SK-N-SH (cell line): ENCODE measurements around the gene COMT. TPM values are rescaled to one million over a fixed set of nuclear protein-coding genes. Genes with fewer than 3 reads are reported as not detected.
A peak's percentile ranks its signal among the peaks of the same experiment; 100 is the strongest.

Experiments used
- CTCF ChIA-PET: fragments of 300-600, 350-600 bp; formaldehyde crosslinking; extraction: SDS; loops from one replicate; lab custom pipeline; 2021; lab: Yijun Ruan, JAX
- POLR2A ChIA-PET: fragments of 350-600 bp; sonication (Branson Sonifier 250); formaldehyde crosslinking; extraction: SDS; loops from one replicate; lab custom pipeline; 2020; ENCODE audit warnings: antibody characterized with exemption, inconsistent platforms; lab: Yijun Ruan, JAX
- DNase-seq: peaks from one replicate; pipeline ENCODE4 v3.0.0; 2012
- H2AFZ ChIP-seq: fragments of 200-600 bp; sonication (generic); 2 replicates; pipeline ENCODE4 v1.8.1; 2016; ENCODE audit warnings: antibody characterized with exemption, mild to moderate bottlenecking, low read depth
- H3F3A ChIP-seq: fragments of 200-600 bp; sonication (generic); replicated peaks from 2 replicates; pipeline ENCODE3; 2016; ENCODE audit warnings: antibody characterized with exemption, mild to moderate bottlenecking; ENCODE audit not compliant: insufficient read depth
- H3K27ac ChIP-seq, 2 experiments: fragments of 200-500 bp in 1 of 2; fragments of 200-600 bp in 1 of 2; sonication (Bioruptor generic) in 1 of 2; sonication (generic), shearing (Covaris generic) in 1 of 2; 2 replicates each; pipeline versions ENCODE4 v1.5.1 to v1.6.1; 2014 to 2016; ENCODE audit warnings: low read depth in 2 of 2, inconsistent platforms in 1 of 2, low read length in 1 of 2, mild to moderate bottlenecking in 1 of 2, mixed read lengths in 1 of 2
- H3K27me3 ChIP-seq: fragments of 200-600 bp; sonication (generic), shearing (Covaris generic); 2 replicates; pipeline ENCODE4 v1.6.1; 2016; ENCODE audit warnings: mixed run types; ENCODE audit not compliant: insufficient read depth
- H3K36me3 ChIP-seq, 2 experiments: fragments of 200-500 bp in 1 of 2; fragments of 200-600 bp in 1 of 2; sonication (Bioruptor generic) in 1 of 2; sonication (generic) in 1 of 2; replicated peaks in 1 of 2; 2 replicates each; pipeline versions ENCODE3 to v1.5.1; 2014 to 2016; ENCODE audit warnings: low read length in 1 of 2, mild to moderate bottlenecking in 1 of 2; ENCODE audit not compliant: insufficient read depth in 2 of 2, control insufficient read depth in 1 of 2
- H3K4me1 ChIP-seq, 2 experiments: fragments of 200-500 bp in 1 of 2; fragments of 200-600 bp in 1 of 2; sonication (Bioruptor generic) in 1 of 2; sonication (generic), shearing (Covaris generic) in 1 of 2; 2 replicates each; pipeline versions ENCODE4 v1.5.1 to v1.6.1; 2014 to 2016; ENCODE audit warnings: low read depth in 1 of 2, low read length in 1 of 2, mixed run types in 1 of 2; ENCODE audit not compliant: insufficient read depth in 2 of 2, control insufficient read depth in 1 of 2
- H3K4me2 ChIP-seq: fragments of 200-600 bp; sonication (generic), shearing (Covaris generic); 2 replicates; pipeline ENCODE4 v1.6.1; 2017; ENCODE audit warnings: mixed run types
- H3K4me3 ChIP-seq, 2 experiments: fragments of 200-500 bp in 1 of 2; fragments of 200-600 bp in 1 of 2; sonication (Bioruptor generic) in 1 of 2; sonication (generic), shearing (Covaris generic) in 1 of 2; 2 replicates each; pipeline versions ENCODE4 v1.5.1 to v1.8.1; 2014 to 2016; ENCODE audit warnings: low read depth in 2 of 2, inconsistent platforms in 1 of 2, low read length in 1 of 2, mild to moderate bottlenecking in 1 of 2, mixed read lengths in 1 of 2, moderate library complexity in 1 of 2
- H3K79me2 ChIP-seq: fragments of 200-600 bp; sonication (generic); 2 replicates; pipeline ENCODE4 v1.8.1; 2017; ENCODE audit warnings: mild to moderate bottlenecking; ENCODE audit not compliant: insufficient read depth
- H3K9ac ChIP-seq: fragments of 200-600 bp; sonication (generic); 2 replicates; pipeline ENCODE4 v1.6.1; 2017; ENCODE audit warnings: mixed run types
- H3K9me2 ChIP-seq: fragments of 200-600 bp; sonication (generic); 2 replicates; pipeline ENCODE4 v1.6.1; 2017; ENCODE audit warnings: mixed run types
- H3K9me3 ChIP-seq: fragments of 200-600 bp; sonication (generic); 2 replicates; pipeline ENCODE4 v1.6.1; 2017; ENCODE audit warnings: mixed run types, mild to moderate bottlenecking, moderate library complexity
- H4K20me1 ChIP-seq: fragments of 200-600 bp; sonication (generic); 2 replicates; pipeline ENCODE4 v1.6.1; 2017; ENCODE audit warnings: mild to moderate bottlenecking, mixed run types; ENCODE audit not compliant: insufficient read depth
- CHD2 ChIP-seq: fragments of 150-350 bp; IDR thresholded peaks from 2 replicates; pipeline ENCODE4 v1.6.1; 2018; ENCODE audit warnings: low read length; ENCODE audit not compliant: partially characterized antibody
- EZH2phosphoT487 ChIP-seq: fragments of 200-600 bp; sonication (generic); IDR thresholded peaks from 2 replicates; pipeline ENCODE4 v1.6.1; 2017; ENCODE audit warnings: low read depth, mixed run types, mild to moderate bottlenecking, antibody characterized with exemption, moderate library complexity, borderline replicate concordance
- FOSL2 ChIP-seq: IDR thresholded peaks from 2 replicates; pipeline ENCODE4 v1.4.0; 2012; ENCODE audit warnings: low read depth, mild to moderate bottlenecking, moderate library complexity, borderline replicate concordance
- GATA2 ChIP-seq: sonication (generic); formaldehyde crosslinking; IDR thresholded peaks from 2 replicates; pipeline ENCODE4 v1.5.0; 2020; ENCODE audit warnings: mild to moderate bottlenecking, missing genetic modification reagents
- JUND ChIP-seq: IDR thresholded peaks from 2 replicates; pipeline ENCODE4 v1.4.0; 2012
- MXI1 ChIP-seq: IDR thresholded peaks from 2 replicates; pipeline ENCODE4 v1.6.1; 2012; ENCODE audit warnings: mild to moderate bottlenecking, low read depth, low read length, improper control_type of control experiment
- NFIC ChIP-seq: IDR thresholded peaks from 2 replicates; pipeline ENCODE4 v1.4.0; 2012; ENCODE audit warnings: borderline replicate concordance
- POLR2AphosphoS5 ChIP-seq: IDR thresholded peaks from 2 replicates; pipeline ENCODE4 v1.6.1; 2012; ENCODE audit warnings: low read depth, low read length
- RFX5 ChIP-seq: IDR thresholded peaks from 2 replicates; pipeline ENCODE4 v1.6.1; 2012; ENCODE audit warnings: mild to moderate bottlenecking, improper control_type of control experiment, low read length
- SIN3A ChIP-seq: IDR thresholded peaks from 2 replicates; pipeline ENCODE4 v1.6.1; 2012; ENCODE audit warnings: low read depth, mild to moderate bottlenecking, low read length, moderate library complexity, borderline replicate concordance
- TCF12 ChIP-seq: IDR thresholded peaks from 2 replicates; pipeline ENCODE4 v1.4.0; 2012
- USF1 ChIP-seq: IDR thresholded peaks from 2 replicates; pipeline ENCODE4 v1.4.0; 2012; ENCODE audit warnings: low read depth, borderline replicate concordance
- YY1 ChIP-seq: IDR thresholded peaks from 2 replicates; pipeline ENCODE4 v1.4.0; 2012; ENCODE audit warnings: low read depth, mild to moderate bottlenecking
- WGBS: methylation state at CpG from one replicate; pipeline ENCODE4 v1.1.6; 2017; ENCODE audit warnings: low lambda C conversion rate; 5-methylcytosine and 5-hydroxymethylcytosine counted together
- polyA plus RNA-seq, 3 experiments: library from polyadenylated mRNA; depleted of rRNA; stranded (reverse); fragments of >200 nt; gene quantifications; 2 replicates each; pipeline ENCODE4 v1.2.3, GENCODE V29; 2012
- TF ChIP-seq, protein P1 (sequence below): IDR thresholded peaks from 2 replicates; pipeline ENCODE4 v1.4.0; 2012; ENCODE audit warnings: low read depth
- TF ChIP-seq, protein P2 (sequence below): fragments of 200-600 bp; sonication (generic); IDR thresholded peaks from 2 replicates; pipeline ENCODE4 v1.6.1; 2017; ENCODE audit warnings: antibody characterized with exemption, mild to moderate bottlenecking, moderate library complexity
- TF ChIP-seq, protein P3 (sequence below): fragments of 150-350 bp; IDR thresholded peaks from 2 replicates; pipeline ENCODE4 v1.6.1; 2016; ENCODE audit warnings: mild to moderate bottlenecking, low read depth, low read length
- TF ChIP-seq, protein P4 (sequence below): fragments of 150-350 bp; IDR thresholded peaks from 2 replicates; pipeline ENCODE4 v1.6.1; 2017; ENCODE audit warnings: antibody characterized with exemption, low read length, low read depth, borderline replicate concordance

The COMT gene
- polyA plus RNA-seq, 1 of the 3 experiments (the other 2 are of a cell fraction), result 343 TPM

GRCh38 chr22:19942157-19943081 is 847 bp downstream of the COMT start:
- peak; percentile 64 for DNase-seq
- no peaks in the 10 kb centered on the region for H3K9me3 ChIP-seq
- peaks cover 28% of the 10 kb centered on the region for H3F3A ChIP-seq
- peak; percentile 86 for TF ChIP-seq MXI1
- TF ChIP-seq, protein P1, sequence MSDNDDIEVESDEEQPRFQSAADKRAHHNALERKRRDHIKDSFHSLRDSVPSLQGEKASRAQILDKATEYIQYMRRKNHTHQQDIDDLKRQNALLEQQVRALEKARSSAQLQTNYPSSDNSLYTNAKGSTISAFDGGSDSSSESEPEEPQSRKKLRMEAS, result peak; percentile 65
- no peak for TF ChIP-seq GATA2
- no peak for TF ChIP-seq POLR2AphosphoS5
- TF ChIP-seq SIN3A, result no peak
- TF ChIP-seq RFX5, result peak; percentile 94
- peak overlapping the region; percentile 97 for H3K9ac ChIP-seq
- 6% methylated on average over 7 of the region's 8 CpGs for WGBS
- POLR2A ChIA-PET, result no interaction called here
- H3K4me1 ChIP-seq, result peaks cover 15 to 27% of the 10 kb centered on the region in 2 experiments; a peak in 3 of 4 replicates
- no peaks in the 10 kb centered on the region for H3K36me3 ChIP-seq
- peak overlapping the region; percentile 73 to 75 for H3K4me3 ChIP-seq
- H3K27me3 ChIP-seq, result no peaks in the 10 kb centered on the region
- CTCF ChIA-PET, result interaction anchor here (1.2 to 3.5 kb wide), 5 partner anchors 32 to 212 kb away, joined by 3 to 15 read pairs (median 7); no protein-coding TSS in a partner anchor
- H2AFZ ChIP-seq, result no peak overlapping the region; the same call in 1 of the 2 replicates
- no peaks in the 10 kb centered on the region for H4K20me1 ChIP-seq
- no peaks in the 10 kb centered on the region for H3K9me2 ChIP-seq
- H3K4me2 ChIP-seq, result peak overlapping the region; percentile 98
- peak overlapping the region; percentile 91 to 96 for H3K27ac ChIP-seq
- peaks cover 85% of the 10 kb centered on the region for H3K79me2 ChIP-seq

DNA sequence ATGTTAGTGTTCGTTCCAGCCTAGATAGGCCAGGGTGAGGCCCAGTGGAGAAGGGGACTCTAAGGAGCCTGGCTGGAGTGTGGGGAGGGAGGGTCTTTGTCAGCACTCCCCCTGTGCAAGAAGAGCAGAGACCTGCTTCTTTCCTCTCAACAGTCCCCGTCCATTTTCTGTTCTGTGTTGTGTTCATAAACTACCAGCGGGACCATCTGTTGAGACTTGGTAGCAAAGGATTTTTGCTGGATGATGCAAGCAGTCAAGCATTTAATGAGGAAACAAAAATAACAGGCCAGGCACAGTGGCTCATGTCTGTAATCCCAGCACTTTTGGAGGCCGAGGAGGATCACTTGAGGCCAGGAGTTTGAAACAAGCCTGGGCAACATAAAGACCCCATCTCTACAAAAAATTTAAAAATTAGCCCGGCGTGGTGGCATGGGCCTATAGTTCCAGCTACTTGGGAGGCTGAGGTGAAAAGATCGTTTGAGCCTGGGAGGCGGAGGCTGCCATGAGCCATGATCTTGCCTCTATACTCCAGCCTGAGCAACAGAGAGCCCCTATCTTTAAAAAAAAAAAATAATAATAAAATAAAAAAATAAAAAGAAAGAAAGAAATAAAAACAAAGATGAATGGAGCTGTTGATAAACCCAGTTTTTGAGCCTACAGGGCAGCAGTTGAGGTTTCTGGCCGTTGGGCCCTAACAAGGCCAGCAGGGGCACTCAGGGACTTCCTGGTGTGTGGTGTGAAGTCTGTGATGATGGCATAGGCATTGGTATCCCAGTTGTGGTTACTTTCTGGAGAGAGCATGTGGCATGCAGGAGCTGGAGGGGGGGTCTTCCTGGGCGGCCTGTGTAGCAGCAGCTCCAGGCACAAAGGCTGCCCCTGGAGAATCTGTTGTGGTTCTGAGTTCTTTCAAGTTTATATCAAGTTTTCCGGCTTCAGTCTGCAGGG is 1.8 kb downstream of the COMT start:
- Histone ChIP-seq H3K9me2 (no peaks in the 10 kb centered on the region), H3K27ac (peak overlapping the region; percentile 91 to 96), H3K36me3 (no peaks in the 10 kb centered on the region), H3K4me1 (peaks cover 18 to 29% of the 10 kb centered on the region in 2 experiments; a peak in 3 of 4 replicates), H3K4me2 (peak overlapping the region; percentile 98), H3K79me2 (peaks cover 92% of the 10 kb centered on the region), H3K9ac (peak overlapping the region; percentile 97), H3K4me3 (peak overlapping the region; percentile 73 to 75), H3K9me3 (no peaks in the 10 kb centered on the region), H3K27me3 (no peaks in the 10 kb centered on the region), H2AFZ (no peak overlapping the region; the same call in 1 of the 2 replicates), H3F3A (peaks cover 32% of the 10 kb centered on the region), H4K20me1 (no peaks in the 10 kb centered on the region; the same call in 1 of the 2 replicates)
- peak; percentile 46 for DNase-seq
- CTCF ChIA-PET, result interaction anchor here (0.8 to 3.5 kb wide), 7 partner anchors 15 to 213 kb away, joined by 3 to 15 read pairs (median 4); no protein-coding TSS in a partner anchor
- POLR2A ChIA-PET, result no interaction called here
- 44% methylated on average over 11 of the region's 11 CpGs for WGBS
- TF ChIP-seq CHD2, result no peak
- TF ChIP-seq TCF12, result peak; percentile 67; the same call in 1 of the 2 replicates
- no peak for TF ChIP-seq EZH2phosphoT487
- TF ChIP-seq FOSL2, result 0 out of 2 replicates have a peak, but pooled peaks have one; percentile 22
- peak; percentile 53; the same call in 1 of the 2 replicates for TF ChIP-seq YY1
- TF ChIP-seq, protein P2, sequence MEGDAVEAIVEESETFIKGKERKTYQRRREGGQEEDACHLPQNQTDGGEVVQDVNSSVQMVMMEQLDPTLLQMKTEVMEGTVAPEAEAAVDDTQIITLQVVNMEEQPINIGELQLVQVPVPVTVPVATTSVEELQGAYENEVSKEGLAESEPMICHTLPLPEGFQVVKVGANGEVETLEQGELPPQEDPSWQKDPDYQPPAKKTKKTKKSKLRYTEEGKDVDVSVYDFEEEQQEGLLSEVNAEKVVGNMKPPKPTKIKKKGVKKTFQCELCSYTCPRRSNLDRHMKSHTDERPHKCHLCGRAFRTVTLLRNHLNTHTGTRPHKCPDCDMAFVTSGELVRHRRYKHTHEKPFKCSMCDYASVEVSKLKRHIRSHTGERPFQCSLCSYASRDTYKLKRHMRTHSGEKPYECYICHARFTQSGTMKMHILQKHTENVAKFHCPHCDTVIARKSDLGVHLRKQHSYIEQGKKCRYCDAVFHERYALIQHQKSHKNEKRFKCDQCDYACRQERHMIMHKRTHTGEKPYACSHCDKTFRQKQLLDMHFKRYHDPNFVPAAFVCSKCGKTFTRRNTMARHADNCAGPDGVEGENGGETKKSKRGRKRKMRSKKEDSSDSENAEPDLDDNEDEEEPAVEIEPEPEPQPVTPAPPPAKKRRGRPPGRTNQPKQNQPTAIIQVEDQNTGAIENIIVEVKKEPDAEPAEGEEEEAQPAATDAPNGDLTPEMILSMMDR, result peak; percentile 21; the same call in 1 of the 2 replicates
- no peak for TF ChIP-seq USF1
- TF ChIP-seq JUND, result peak; percentile 60
- TF ChIP-seq, protein P1, result peak; percentile 71
- TF ChIP-seq NFIC, result no peak
- TF ChIP-seq, protein P3, sequence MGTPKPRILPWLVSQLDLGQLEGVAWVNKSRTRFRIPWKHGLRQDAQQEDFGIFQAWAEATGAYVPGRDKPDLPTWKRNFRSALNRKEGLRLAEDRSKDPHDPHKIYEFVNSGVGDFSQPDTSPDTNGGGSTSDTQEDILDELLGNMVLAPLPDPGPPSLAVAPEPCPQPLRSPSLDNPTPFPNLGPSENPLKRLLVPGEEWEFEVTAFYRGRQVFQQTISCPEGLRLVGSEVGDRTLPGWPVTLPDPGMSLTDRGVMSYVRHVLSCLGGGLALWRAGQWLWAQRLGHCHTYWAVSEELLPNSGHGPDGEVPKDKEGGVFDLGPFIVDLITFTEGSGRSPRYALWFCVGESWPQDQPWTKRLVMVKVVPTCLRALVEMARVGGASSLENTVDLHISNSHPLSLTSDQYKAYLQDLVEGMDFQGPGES, result no peak
- peak; percentile 58 for TF ChIP-seq POLR2AphosphoS5
- TF ChIP-seq, protein P4, sequence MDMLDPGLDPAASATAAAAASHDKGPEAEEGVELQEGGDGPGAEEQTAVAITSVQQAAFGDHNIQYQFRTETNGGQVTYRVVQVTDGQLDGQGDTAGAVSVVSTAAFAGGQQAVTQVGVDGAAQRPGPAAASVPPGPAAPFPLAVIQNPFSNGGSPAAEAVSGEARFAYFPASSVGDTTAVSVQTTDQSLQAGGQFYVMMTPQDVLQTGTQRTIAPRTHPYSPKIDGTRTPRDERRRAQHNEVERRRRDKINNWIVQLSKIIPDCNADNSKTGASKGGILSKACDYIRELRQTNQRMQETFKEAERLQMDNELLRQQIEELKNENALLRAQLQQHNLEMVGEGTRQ, result no peak
